Astrocyte (in vitro differentiated cells and primary cell): ENCODE measurements around the gene FADS3.

Source experiments
- EZH2 ChIP-seq: IDR thresholded peaks from 2 replicates; pipeline ENCODE4 v1.6.1; 2012; ENCODE audit warnings: mild to moderate bottlenecking, low read length, inconsistent platforms; ENCODE audit not compliant: insufficient read depth
- TF ChIP-seq, protein P1 (sequence below): IDR thresholded peaks from 2 replicates; pipeline ENCODE4 v1.5.1; 2011; ENCODE audit warnings: low read depth, mild to moderate bottlenecking, inconsistent platforms, low read length, moderate library complexity; ENCODE audit not compliant: insufficient read depth

DNA sequence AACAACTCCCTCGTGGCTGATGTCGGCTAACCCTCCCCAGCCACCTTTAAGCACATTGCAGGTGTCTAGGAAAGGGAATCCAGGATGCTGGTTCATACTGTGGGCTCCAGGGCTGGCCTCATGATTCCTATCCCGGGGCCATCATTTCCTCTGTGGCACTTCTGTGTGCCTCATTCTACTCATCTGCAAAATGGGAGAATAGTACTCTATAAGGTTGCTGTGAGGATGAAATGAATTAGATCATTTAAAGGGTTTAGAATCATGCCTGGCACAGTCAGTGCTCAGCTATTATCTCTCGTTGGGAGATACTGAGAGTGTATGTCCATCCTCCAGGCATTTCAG is 4.3 kb upstream of the FADS3 start:
- TF ChIP-seq, protein P1, sequence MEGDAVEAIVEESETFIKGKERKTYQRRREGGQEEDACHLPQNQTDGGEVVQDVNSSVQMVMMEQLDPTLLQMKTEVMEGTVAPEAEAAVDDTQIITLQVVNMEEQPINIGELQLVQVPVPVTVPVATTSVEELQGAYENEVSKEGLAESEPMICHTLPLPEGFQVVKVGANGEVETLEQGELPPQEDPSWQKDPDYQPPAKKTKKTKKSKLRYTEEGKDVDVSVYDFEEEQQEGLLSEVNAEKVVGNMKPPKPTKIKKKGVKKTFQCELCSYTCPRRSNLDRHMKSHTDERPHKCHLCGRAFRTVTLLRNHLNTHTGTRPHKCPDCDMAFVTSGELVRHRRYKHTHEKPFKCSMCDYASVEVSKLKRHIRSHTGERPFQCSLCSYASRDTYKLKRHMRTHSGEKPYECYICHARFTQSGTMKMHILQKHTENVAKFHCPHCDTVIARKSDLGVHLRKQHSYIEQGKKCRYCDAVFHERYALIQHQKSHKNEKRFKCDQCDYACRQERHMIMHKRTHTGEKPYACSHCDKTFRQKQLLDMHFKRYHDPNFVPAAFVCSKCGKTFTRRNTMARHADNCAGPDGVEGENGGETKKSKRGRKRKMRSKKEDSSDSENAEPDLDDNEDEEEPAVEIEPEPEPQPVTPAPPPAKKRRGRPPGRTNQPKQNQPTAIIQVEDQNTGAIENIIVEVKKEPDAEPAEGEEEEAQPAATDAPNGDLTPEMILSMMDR: no peak
- no peak for TF ChIP-seq EZH2
